ENCODE measurements around the gene FAM151A.

Gene FAM151A

DNA sequence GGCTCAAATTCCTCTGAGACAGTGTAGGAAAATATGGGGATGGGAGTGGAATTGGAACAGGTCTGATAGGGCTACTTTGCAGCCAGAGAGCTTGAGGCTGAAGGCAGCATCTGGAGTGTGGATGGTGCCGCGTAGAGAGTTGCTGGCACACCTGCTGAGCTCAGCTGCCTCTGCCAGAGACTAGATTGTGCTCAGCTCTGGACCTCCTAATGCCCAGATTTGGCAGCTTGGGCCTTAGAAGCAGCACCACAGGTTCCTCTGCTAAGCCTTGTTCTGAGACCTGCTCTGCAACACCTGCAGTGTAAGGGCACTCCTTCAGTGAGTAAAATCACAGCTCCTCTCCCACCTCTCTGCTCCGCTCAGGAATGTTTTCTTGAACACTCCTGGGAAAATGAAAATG, 52.0 kb downstream of the FAM151A start:
- H3K4me3 ChIP-seq (ENCODE audit: low read depth, low read length) = no peak overlapping the region
- TF ChIP-seq, protein P1, sequence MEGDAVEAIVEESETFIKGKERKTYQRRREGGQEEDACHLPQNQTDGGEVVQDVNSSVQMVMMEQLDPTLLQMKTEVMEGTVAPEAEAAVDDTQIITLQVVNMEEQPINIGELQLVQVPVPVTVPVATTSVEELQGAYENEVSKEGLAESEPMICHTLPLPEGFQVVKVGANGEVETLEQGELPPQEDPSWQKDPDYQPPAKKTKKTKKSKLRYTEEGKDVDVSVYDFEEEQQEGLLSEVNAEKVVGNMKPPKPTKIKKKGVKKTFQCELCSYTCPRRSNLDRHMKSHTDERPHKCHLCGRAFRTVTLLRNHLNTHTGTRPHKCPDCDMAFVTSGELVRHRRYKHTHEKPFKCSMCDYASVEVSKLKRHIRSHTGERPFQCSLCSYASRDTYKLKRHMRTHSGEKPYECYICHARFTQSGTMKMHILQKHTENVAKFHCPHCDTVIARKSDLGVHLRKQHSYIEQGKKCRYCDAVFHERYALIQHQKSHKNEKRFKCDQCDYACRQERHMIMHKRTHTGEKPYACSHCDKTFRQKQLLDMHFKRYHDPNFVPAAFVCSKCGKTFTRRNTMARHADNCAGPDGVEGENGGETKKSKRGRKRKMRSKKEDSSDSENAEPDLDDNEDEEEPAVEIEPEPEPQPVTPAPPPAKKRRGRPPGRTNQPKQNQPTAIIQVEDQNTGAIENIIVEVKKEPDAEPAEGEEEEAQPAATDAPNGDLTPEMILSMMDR (IDR thresholded peaks at IDR 0.05; ENCODE audit: control insufficient read depth, extremely low read depth, insufficient read depth) = no peak
- DNase-seq (ENCODE audit: low read depth) = peak; percentile 32

DNA sequence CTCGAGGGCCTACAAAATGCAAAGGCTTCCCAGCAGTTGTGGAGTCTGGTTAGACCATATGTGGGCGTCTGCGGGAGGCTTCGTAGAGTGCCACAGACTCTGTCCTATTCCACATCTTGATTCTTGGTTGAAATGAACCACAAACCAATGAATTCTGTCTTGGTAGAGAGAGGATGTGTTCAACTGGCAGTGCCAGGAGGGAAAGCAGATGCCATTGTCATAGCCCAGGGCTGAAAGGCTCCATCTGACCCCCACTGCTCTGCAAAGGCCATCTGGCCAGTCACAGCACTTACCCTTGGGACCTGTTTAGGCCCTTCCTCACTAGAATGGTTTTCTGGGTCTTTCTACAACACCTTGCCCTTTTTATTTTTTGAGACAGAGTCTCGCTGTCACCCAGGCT, 53.2 kb downstream of the FAM151A start:
- no peak for DNase-seq (ENCODE audit: low read depth)
- H3K4me3 ChIP-seq (ENCODE audit: low read depth, low read length) = no peak overlapping the region
- TF ChIP-seq, protein P1 (IDR thresholded peaks at IDR 0.05; ENCODE audit: control insufficient read depth, extremely low read depth, insufficient read depth) = no peak

DNA sequence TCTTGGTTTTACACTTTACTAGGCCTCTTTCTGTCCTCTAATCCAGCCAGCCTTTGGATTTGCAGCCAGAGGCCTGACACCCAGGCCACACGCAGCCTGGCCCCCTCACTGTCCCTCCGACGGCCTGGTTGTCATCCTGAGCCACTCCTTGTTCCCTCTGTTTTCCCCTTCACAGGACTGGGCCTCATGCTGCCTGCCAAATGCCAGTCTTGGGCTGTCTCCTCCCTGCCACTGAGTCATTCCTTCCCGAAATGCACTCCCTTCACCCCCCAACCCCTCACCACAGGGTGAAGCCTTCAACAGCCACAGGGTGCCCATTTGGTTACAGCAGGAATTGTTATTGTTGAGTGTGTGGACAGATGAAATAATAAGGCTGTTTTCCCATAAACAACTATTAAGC, 54.0 kb downstream of the FAM151A start:
- no peak for DNase-seq (ENCODE audit: low read depth)
- H3K4me3 ChIP-seq (ENCODE audit: low read depth, low read length) = no peak overlapping the region
- TF ChIP-seq, protein P1 (IDR thresholded peaks at IDR 0.05; ENCODE audit: control insufficient read depth, extremely low read depth, insufficient read depth) = no peak

DNA sequence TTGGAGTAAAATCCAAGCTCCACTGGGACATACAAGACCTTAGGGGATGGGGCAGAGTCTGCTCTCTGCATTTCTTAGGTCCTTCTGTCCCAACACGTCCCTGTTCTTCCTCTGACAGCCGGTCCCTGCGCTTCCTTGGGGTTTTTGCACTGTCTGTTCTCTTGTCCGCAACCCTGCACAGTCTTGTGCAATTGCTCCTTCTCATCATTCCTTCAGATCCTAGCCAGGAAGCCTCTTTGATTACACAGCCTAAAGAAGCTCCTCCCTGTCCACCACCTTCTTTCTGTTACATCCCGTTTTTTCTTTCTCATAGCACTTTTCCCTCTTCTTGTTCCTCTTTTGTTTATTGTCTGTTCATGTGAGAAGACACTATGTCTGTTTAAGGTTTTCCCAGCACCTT, 55.4 kb downstream of the FAM151A start:
- TF ChIP-seq, protein P1 (IDR thresholded peaks at IDR 0.05; ENCODE audit: control insufficient read depth, extremely low read depth, insufficient read depth) = no peak
- DNase-seq (ENCODE audit: low read depth) = no peak
- H3K4me3 ChIP-seq (ENCODE audit: low read depth, low read length) = no peak overlapping the region

DNA sequence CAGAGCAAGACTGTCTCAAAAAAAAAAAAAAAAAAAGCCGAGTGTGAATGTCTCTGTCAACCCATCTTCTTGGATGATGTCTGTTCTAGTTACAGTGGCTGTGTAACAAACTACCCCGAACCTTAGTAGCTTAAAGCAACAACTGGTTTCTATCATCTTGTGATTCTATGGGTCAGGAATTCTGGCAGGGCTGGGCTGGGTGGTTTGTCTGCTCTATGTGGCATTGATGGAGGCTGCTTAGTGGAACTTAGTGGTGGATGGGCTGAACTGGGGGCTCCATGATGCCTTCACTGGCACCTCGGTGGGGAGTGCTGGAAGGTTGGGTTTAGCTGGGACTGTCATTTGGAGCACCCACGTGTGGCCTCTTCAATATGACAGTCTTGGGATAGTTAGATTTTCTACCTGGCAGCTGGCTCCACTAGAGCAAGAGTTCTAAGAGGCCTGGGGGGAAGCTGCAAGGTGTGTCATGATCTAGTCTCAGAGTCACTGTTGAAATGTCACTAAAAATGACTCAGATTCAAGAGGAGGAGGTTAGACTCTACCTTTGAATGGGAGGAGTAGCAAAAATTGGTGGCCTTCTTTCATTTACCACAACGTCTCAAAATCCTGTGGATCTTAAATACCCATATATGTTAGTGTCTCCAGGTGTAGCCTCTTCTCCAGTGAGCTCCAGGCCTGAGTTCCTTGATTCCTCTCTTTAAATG, 56.7 kb downstream of the FAM151A start:
- DNase-seq (ENCODE audit: low read depth) = no peak
- TF ChIP-seq, protein P1 (IDR thresholded peaks at IDR 0.05; ENCODE audit: control insufficient read depth, extremely low read depth, insufficient read depth) = no peak
- no peak overlapping the region for H3K4me3 ChIP-seq (ENCODE audit: low read depth, low read length)

DNA sequence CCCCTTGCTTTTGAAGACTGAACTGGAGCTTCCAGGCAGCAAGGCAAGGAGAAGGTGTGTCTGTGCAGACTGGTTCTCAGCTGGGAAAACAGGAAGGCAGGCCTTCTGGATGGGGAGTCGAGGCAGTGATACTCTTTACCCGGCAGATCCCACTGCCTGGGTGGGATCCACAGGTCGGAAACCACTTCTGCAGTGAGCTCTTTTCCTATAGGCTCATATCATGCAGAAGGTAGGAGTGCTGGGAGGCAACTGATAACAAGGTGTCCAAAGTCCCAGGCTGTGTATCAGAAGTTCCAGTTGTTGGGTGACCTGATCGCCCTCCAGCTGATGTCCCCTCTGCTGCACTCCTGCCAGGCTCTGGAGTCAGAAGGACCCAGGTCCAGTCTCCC, 58.2 kb downstream of the FAM151A start:
- DNase-seq (ENCODE audit: low read depth) = no peak
- peak overlapping the region; percentile 36; the same call in 1 of the 2 replicates for H3K4me3 ChIP-seq (ENCODE audit: low read depth, low read length)
- TF ChIP-seq, protein P1 (IDR thresholded peaks at IDR 0.05; ENCODE audit: control insufficient read depth, extremely low read depth, insufficient read depth) = no peak
